ENCODE measurements around the gene CCDC191.

The CCDC191 gene

GRCh38 chr3:114056130-114057010 lies at the start of gene CCDC191, which contains the start of gene QTRT2 (continued):
- TF ChIP-seq ZNF24 (tag by site-specific recombination; IDR thresholded peaks at IDR 0.05) (peak; percentile 79; the same call in 1 of the 2 replicates), REST (tag by site-specific recombination; IDR thresholded peaks at IDR 0.05) (no peak), SCRT2 (tag by site-specific recombination; IDR thresholded peaks at IDR 0.05) (peak; percentile 98), ZNF121 (tag by site-specific recombination; IDR thresholded peaks at IDR 0.05) (no peak), KLF10 (tag by site-specific recombination; IDR thresholded peaks at IDR 0.05) (0 out of 2 replicates have a peak, but pooled peaks have one; percentile 12), AEBP2 (tag by site-specific recombination; IDR thresholded peaks at IDR 0.05; ENCODE audit: borderline replicate concordance) (no peak), FEZF1 (tag by site-specific recombination; IDR thresholded peaks at IDR 0.05) (no peak), MYNN (tag by site-specific recombination; IDR thresholded peaks at IDR 0.05; ENCODE audit: borderline replicate concordance) (peak; percentile 85), ZNF354C (tag by site-specific recombination; IDR thresholded peaks at IDR 0.05; ENCODE audit: borderline replicate concordance, low read depth) (no peak), GFI1B (tag by site-specific recombination; IDR thresholded peaks at IDR 0.05) (peak; percentile 93), ZNF510 (tag by site-specific recombination; IDR thresholded peaks at IDR 0.05; ENCODE audit: insufficient replicate concordance) (no peak), ZNF610 (tag by site-specific recombination; IDR thresholded peaks at IDR 0.05; ENCODE audit: borderline replicate concordance) (peak; percentile 25; the same call in 1 of the 2 replicates), ZEB2 (tag by site-specific recombination; IDR thresholded peaks at IDR 0.05) (no peak), TRIM28 (IDR thresholded peaks at IDR 0.05; ENCODE audit: borderline replicate concordance, low read length) (peak; percentile 40; the same call in 1 of the 2 replicates), KLF8 (tag by site-specific recombination; IDR thresholded peaks at IDR 0.05) (peak; percentile 79; the same call in 1 of the 2 replicates), ZNF391 (tag by site-specific recombination; IDR thresholded peaks at IDR 0.05; ENCODE audit: borderline replicate concordance, low read depth) (no peak), CTCF (tag by site-specific recombination; IDR thresholded peaks at IDR 0.05) (no peak), ZNF2 (tag by site-specific recombination; IDR thresholded peaks at IDR 0.05) (peak; percentile 52; the same call in 1 of the 2 replicates), ZNF639 (tag by site-specific recombination; IDR thresholded peaks at IDR 0.05) (no peak), ZNF202 (tag by site-specific recombination; IDR thresholded peaks at IDR 0.05; ENCODE audit: borderline replicate concordance) (no peak)
- TF ChIP-seq, protein P1, sequence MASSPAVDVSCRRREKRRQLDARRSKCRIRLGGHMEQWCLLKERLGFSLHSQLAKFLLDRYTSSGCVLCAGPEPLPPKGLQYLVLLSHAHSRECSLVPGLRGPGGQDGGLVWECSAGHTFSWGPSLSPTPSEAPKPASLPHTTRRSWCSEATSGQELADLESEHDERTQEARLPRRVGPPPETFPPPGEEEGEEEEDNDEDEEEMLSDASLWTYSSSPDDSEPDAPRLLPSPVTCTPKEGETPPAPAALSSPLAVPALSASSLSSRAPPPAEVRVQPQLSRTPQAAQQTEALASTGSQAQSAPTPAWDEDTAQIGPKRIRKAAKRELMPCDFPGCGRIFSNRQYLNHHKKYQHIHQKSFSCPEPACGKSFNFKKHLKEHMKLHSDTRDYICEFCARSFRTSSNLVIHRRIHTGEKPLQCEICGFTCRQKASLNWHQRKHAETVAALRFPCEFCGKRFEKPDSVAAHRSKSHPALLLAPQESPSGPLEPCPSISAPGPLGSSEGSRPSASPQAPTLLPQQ (tag by site-specific recombination; IDR thresholded peaks at IDR 0.05) = peak; percentile 55; the same call in 1 of the 2 replicates
- TF ChIP-seq, protein P2, sequence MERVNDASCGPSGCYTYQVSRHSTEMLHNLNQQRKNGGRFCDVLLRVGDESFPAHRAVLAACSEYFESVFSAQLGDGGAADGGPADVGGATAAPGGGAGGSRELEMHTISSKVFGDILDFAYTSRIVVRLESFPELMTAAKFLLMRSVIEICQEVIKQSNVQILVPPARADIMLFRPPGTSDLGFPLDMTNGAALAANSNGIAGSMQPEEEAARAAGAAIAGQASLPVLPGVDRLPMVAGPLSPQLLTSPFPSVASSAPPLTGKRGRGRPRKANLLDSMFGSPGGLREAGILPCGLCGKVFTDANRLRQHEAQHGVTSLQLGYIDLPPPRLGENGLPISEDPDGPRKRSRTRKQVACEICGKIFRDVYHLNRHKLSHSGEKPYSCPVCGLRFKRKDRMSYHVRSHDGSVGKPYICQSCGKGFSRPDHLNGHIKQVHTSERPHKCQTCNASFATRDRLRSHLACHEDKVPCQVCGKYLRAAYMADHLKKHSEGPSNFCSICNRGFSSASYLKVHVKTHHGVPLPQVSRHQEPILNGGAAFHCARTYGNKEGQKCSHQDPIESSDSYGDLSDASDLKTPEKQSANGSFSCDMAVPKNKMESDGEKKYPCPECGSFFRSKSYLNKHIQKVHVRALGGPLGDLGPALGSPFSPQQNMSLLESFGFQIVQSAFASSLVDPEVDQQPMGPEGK (tag by site-specific recombination; IDR thresholded peaks at IDR 0.05) = peak; percentile 45; the same call in 1 of the 2 replicates
- TF ChIP-seq, protein P3, sequence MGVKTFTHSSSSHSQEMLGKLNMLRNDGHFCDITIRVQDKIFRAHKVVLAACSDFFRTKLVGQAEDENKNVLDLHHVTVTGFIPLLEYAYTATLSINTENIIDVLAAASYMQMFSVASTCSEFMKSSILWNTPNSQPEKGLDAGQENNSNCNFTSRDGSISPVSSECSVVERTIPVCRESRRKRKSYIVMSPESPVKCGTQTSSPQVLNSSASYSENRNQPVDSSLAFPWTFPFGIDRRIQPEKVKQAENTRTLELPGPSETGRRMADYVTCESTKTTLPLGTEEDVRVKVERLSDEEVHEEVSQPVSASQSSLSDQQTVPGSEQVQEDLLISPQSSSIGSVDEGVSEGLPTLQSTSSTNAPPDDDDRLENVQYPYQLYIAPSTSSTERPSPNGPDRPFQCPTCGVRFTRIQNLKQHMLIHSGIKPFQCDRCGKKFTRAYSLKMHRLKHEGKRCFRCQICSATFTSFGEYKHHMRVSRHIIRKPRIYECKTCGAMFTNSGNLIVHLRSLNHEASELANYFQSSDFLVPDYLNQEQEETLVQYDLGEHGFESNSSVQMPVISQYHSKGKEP (tag by site-specific recombination; IDR thresholded peaks at IDR 0.05) = no peak
